B cell (primary cell): ENCODE data around the gene PCSK6. TPM values are rescaled to one million over a fixed set of nuclear protein-coding genes. Genes with fewer than 3 reads are reported as not detected.

Experiments used
- ATAC-seq: fragments of 200-7000 bp; cut with Tn5 transposase; one replicate; pipeline ENCODE4 v1.10.0; 2021; ENCODE audit warnings: low read depth, mild to moderate bottlenecking, moderate number of reproducible peaks, moderate library complexity
- CTCF ChIA-PET: fragments of 350-600 bp; sonication (Branson Sonifier 250); formaldehyde crosslinking; loops from one replicate; lab custom pipeline; 2021; ENCODE audit warnings: antibody characterized with exemption, inconsistent platforms; lab: Charles Lee
- POLR2A ChIA-PET: fragments of 350-600 bp; sonication (Branson Sonifier 250); formaldehyde crosslinking; loops from one replicate; lab custom pipeline; 2021; ENCODE audit warnings: antibody characterized with exemption; lab: Charles Lee
- DNase-seq: peaks from one replicate; pipeline ENCODE4 v3.0.0; 2013
- H2AFZ ChIP-seq: 2 replicates; pipeline ENCODE4 v1.6.1; 2012; ENCODE audit warnings: mild to moderate bottlenecking, low read depth, low read length; ENCODE audit not compliant: insufficient read depth, poor library complexity, severe bottlenecking
- H3K27ac ChIP-seq, 2 donors: 1 replicate in 1 of 2; 2 replicates in 1 of 2; pipeline ENCODE4 v1.5.1; 2012 to 2013; ENCODE audit warnings: low read length in 2 of 2, mild to moderate bottlenecking in 2 of 2, moderate library complexity in 1 of 2
- H3K27me3 ChIP-seq, 4 experiments: fragments of 200-600 bp in 1 of 4; sonication (generic) in 1 of 4; replicated peaks in 1 of 4; 1 replicate in 2 of 4; 2 replicates in 2 of 4; pipeline versions ENCODE4 v1.6.1 to v1.7.0; 2013 to 2016; ENCODE audit warnings: low read length in 3 of 4, mild to moderate bottlenecking in 2 of 4, mixed read lengths in 1 of 4, moderate library complexity in 1 of 4; ENCODE audit not compliant: insufficient read depth in 4 of 4, control insufficient read depth in 3 of 4; ENCODE audit errors: control extremely low read depth in 1 of 4
- H3K36me3 ChIP-seq, 2 experiments: replicated peaks in 1 of 2; 1 replicate in 1 of 2; 2 replicates in 1 of 2; pipeline versions ENCODE4 v1.6.1 to v1.7.1; 2013; ENCODE audit warnings: low read length in 1 of 2; ENCODE audit not compliant: insufficient read depth in 2 of 2, control insufficient read depth in 1 of 2; ENCODE audit errors: control extremely low read depth in 1 of 2, extremely low read depth in 1 of 2
- H3K4me1 ChIP-seq, 2 donors: fragments of 200-600 bp in 1 of 2; sonication (generic) in 1 of 2; 1 replicate in 1 of 2; 2 replicates in 1 of 2; pipeline versions ENCODE4 v1.5.1 to v1.6.1; 2013 to 2017; ENCODE audit warnings: low read length in 2 of 2; ENCODE audit not compliant: control insufficient read depth in 2 of 2, insufficient read depth in 2 of 2
- H3K4me2 ChIP-seq: replicated peaks from 2 replicates; pipeline ENCODE3; 2012; ENCODE audit warnings: mild to moderate bottlenecking, low read depth, low read length; ENCODE audit not compliant: poor library complexity, severe bottlenecking
- H3K4me3 ChIP-seq, 5 experiments: fragments of 200-600 bp in 1 of 5; sonication (generic) in 1 of 5; 1 replicate in 3 of 5; 2 replicates in 2 of 5; pipeline versions ENCODE4 v1.5.1 to v1.7.0; 2011 to 2016; ENCODE audit warnings: low read length in 4 of 5, mild to moderate bottlenecking in 4 of 5, low read depth in 2 of 5, control low read depth in 1 of 5, moderate library complexity in 1 of 5; ENCODE audit not compliant: insufficient read depth in 1 of 5; ENCODE audit errors: control extremely low read depth in 1 of 5, extremely low read depth in 1 of 5
- H3K79me2 ChIP-seq: fragments of 200-600 bp; sonication (generic); one replicate; pipeline ENCODE4 v1.6.0; 2016; ENCODE audit warnings: low read length; ENCODE audit not compliant: control insufficient read depth, insufficient read depth
- H3K9ac ChIP-seq: fragments of 200-600 bp; sonication (generic); 2 replicates; pipeline ENCODE4 v1.6.1; 2017; ENCODE audit warnings: mild to moderate bottlenecking, low read length, moderate library complexity
- H3K9me3 ChIP-seq, 3 donors: one replicate each; pipeline versions ENCODE4 v1.6.1 to v1.7.1; 2013; ENCODE audit warnings: low read length in 2 of 3; ENCODE audit not compliant: control insufficient read depth in 2 of 3, insufficient read depth in 1 of 3; ENCODE audit errors: control extremely low read depth in 1 of 3
- H4K20me1 ChIP-seq: 2 replicates; pipeline ENCODE4 v1.6.0; 2012; ENCODE audit warnings: mild to moderate bottlenecking, low read length; ENCODE audit not compliant: insufficient read depth, control insufficient read depth, poor library complexity, severe bottlenecking
- H3K27ac Mint-ChIP-seq: one replicate; pipeline ENCODE4 v1.8.0; 2021; ENCODE audit warnings: mixed read lengths
- H3K27me3 Mint-ChIP-seq: one replicate; pipeline ENCODE4 v1.8.0; 2021; ENCODE audit warnings: mixed read lengths
- H3K4me1 Mint-ChIP-seq: one replicate; pipeline ENCODE4 v1.8.0; 2021; ENCODE audit warnings: mixed read lengths
- H3K4me3 Mint-ChIP-seq: one replicate; pipeline ENCODE4 v1.8.0; 2021; ENCODE audit warnings: mixed read lengths
- H3K9me3 Mint-ChIP-seq: one replicate; pipeline ENCODE4 v1.8.0; 2022; ENCODE audit warnings: mixed read lengths; ENCODE audit not compliant: insufficient read depth
- EZH2 ChIP-seq: IDR thresholded peaks from 2 replicates; pipeline ENCODE4 v1.6.1; 2012; ENCODE audit warnings: borderline replicate concordance, low read depth, mild to moderate bottlenecking, moderate library complexity, low read length; ENCODE audit not compliant: insufficient read depth, poor library complexity, severe bottlenecking
- WGBS: methylation state at CpG from one replicate; pipeline ENCODE4 v1.1.5; 2013; ENCODE audit warnings: missing lambda C conversion rate; ENCODE audit not compliant: insufficient coverage; 5-methylcytosine and 5-hydroxymethylcytosine counted together
- intact Hi-C: fragments of 100-400 bp; cut with micrococcal nuclease; formaldehyde crosslinking; loops from one replicate; pipeline ENCODE4 v1.10.0; 2022
- polyA plus RNA-seq: library from polyadenylated mRNA; depleted of rRNA; stranded (reverse); fragments of >200 nt; gene quantifications from 2 replicates; pipeline ENCODE4 v1.2.3, GENCODE V29; 2012
- total RNA-seq, 2 donors: library from RNA; stranded (reverse); fragments of 120-200 nt in 1 of 2; gene quantifications; 1 replicate in 1 of 2; 2 replicates in 1 of 2; pipeline versions ENCODE4 v1.2.3 to v1.2.4, GENCODE V29; 2013 to 2022
- TF ChIP-seq, protein P1 (sequence below): fragments of 200-600 bp; IDR thresholded peaks from one replicate; pipeline ENCODE4 v1.8.0; 2022; ENCODE audit warnings: antibody characterized with exemption, mild to moderate bottlenecking

The PCSK6 gene
- total and polyA plus RNA-seq, 2 donors (not counting 1 experiment from before 2014, with no cell fraction given) = 0.66 to 1.6 TPM

DNA sequence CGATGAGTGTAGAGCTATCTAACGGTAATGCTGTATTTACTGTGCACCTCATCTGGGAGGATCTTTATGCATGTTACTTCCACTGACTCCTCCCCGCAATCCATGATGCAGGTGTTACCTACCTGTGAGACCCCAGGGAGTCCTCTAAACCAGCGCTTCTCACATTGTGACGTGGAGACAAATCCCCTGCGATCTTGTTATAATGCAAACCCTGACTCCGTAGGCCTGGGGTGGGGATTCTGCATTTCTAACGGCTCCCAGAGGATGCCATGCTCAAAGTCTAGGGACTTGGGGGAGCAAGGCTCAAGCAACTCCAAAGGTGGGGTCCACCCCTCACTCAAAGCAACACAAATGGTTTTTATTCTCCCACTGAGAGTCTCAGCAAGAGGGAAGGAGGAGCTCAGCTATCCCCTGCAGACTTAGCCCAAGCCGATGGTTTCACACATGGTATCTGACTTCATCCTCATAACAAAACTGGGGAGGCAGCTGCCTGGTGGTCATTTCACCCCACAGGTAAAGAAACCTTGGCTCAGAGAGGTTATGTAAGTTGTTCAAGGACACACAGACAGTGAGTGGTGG lies 63.6 kb downstream of the PCSK6 start:
- no peaks in the 10 kb centered on the region for H4K20me1 ChIP-seq
- peaks cover 0 to 12% (median 2%) of the 10 kb centered on the region in 3 donors for H3K9me3 ChIP-seq
- H3K27me3 Mint-ChIP-seq = peaks cover 17% of the 10 kb centered on the region
- H3K27ac ChIP-seq = no peak overlapping the region
- CTCF ChIA-PET = no interaction called here
- H3K9ac ChIP-seq = no peak overlapping the region
- TF ChIP-seq, protein P1, sequence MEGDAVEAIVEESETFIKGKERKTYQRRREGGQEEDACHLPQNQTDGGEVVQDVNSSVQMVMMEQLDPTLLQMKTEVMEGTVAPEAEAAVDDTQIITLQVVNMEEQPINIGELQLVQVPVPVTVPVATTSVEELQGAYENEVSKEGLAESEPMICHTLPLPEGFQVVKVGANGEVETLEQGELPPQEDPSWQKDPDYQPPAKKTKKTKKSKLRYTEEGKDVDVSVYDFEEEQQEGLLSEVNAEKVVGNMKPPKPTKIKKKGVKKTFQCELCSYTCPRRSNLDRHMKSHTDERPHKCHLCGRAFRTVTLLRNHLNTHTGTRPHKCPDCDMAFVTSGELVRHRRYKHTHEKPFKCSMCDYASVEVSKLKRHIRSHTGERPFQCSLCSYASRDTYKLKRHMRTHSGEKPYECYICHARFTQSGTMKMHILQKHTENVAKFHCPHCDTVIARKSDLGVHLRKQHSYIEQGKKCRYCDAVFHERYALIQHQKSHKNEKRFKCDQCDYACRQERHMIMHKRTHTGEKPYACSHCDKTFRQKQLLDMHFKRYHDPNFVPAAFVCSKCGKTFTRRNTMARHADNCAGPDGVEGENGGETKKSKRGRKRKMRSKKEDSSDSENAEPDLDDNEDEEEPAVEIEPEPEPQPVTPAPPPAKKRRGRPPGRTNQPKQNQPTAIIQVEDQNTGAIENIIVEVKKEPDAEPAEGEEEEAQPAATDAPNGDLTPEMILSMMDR = no peak
- TF ChIP-seq EZH2 = no peak
- H3K4me3 ChIP-seq = no peak overlapping the region
- H3K27me3 ChIP-seq = peaks cover 0 to 2% (median 0%) of the 10 kb centered on the region in 4 experiments
- H3K4me3 Mint-ChIP-seq = no peak overlapping the region
- ATAC-seq = no peak
- no peak overlapping the region for H3K27ac Mint-ChIP-seq
- no peaks in the 10 kb centered on the region for H3K36me3 ChIP-seq
- H3K4me2 ChIP-seq = no peak overlapping the region
- no peaks in the 10 kb centered on the region for H3K79me2 ChIP-seq
- no peaks in the 10 kb centered on the region for H3K4me1 ChIP-seq
- no peaks in the 10 kb centered on the region for H3K4me1 Mint-ChIP-seq
- H2AFZ ChIP-seq = no peak overlapping the region
- DNase-seq = no peak
- POLR2A ChIA-PET = no interaction called here
- 98% methylated on average over 6 of the region's 9 CpGs for WGBS
- H3K9me3 Mint-ChIP-seq = no peaks in the 10 kb centered on the region
- intact Hi-C loops = no loop called here

DNA sequence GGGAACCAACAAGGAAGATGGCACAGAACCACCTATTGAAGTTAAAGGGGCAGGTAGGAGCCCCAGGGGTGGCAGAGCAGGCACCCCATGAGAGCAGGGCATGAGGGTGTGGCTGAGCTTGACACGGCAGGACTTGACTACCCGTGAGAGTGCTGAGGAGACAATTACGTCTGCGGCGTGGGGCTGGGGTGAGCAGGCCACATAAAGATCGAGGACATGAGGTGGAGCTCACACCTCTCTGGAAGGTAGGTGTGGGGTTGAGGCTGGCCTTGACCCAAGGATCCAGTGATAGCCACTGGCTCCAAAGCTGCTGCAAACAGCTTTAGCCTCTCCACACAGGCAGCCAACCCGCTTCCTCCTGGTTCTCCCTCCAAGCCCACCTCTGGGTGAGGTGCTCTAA lies 64.5 kb downstream of the PCSK6 start:
- no peak overlapping the region for H3K4me3 ChIP-seq
- H3K79me2 ChIP-seq = no peaks in the 10 kb centered on the region
- no peak overlapping the region for H3K27ac ChIP-seq
- H2AFZ ChIP-seq = no peak overlapping the region
- no peak overlapping the region for H3K4me2 ChIP-seq
- H3K27me3 ChIP-seq = peaks cover 0 to 2% (median 0%) of the 10 kb centered on the region in 4 experiments
- POLR2A ChIA-PET = no interaction called here
- ATAC-seq = no peak
- TF ChIP-seq, protein P1 = no peak
- TF ChIP-seq EZH2 = no peak
- intact Hi-C loops = no loop called here
- Mint-ChIP-seq H3K27me3 (peaks cover 17% of the 10 kb centered on the region), H3K9me3 (no peaks in the 10 kb centered on the region), H3K4me3 (no peak overlapping the region), H3K4me1 (no peaks in the 10 kb centered on the region), H3K27ac (no peak overlapping the region)
- H3K4me1 ChIP-seq = no peaks in the 10 kb centered on the region
- no peaks in the 10 kb centered on the region for H3K36me3 ChIP-seq
- no peak overlapping the region for H3K9ac ChIP-seq
- no peaks in the 10 kb centered on the region for H4K20me1 ChIP-seq
- CTCF ChIA-PET = no interaction called here
- H3K9me3 ChIP-seq = peaks cover 0 to 12% (median 2%) of the 10 kb centered on the region in 3 donors
- WGBS = 79% methylated on average over 7 of the region's 7 CpGs
- no peak for DNase-seq
